ENCODE measurements around the gene VIPR2.
"Not testable (repeated sequence)": the region's sequence is repeated elsewhere in the genome, so short reads cannot be mapped to it uniquely, and the experiment has no call there.

The VIPR2 gene

DNA sequence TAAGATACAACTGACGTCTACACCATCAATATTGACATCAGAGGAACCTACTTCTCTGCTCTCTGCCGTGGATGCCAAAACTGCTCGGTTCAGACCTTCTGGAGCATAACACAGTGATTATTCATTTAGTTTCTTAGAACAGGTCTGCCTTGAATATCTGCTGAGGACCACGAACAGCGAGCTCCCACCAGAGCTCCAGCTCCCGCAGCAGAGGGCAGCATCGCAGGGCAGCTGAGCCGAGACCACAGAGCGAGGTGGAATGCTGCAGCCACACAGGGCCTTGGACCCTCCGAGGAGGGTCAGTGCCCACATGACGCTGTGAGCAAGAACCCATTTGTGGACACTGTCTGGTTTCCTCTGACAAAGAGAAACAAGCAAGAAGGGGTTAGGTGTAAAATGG lies 6.8 kb downstream of the VIPR2 start:
- no peak for DNase-seq
- Mint-ChIP-seq H3K4me3 (no peak overlapping the region), H3K36me3 (ENCODE audit: low read depth) (no peaks in the 10 kb centered on the region), H3K4me1 (no peaks in the 10 kb centered on the region), H3K27ac (no peak overlapping the region), H3K27me3 (peaks cover 28% of the 10 kb centered on the region), H3K9me3 (no peaks in the 10 kb centered on the region)
- ATAC-seq = no peak

DNA sequence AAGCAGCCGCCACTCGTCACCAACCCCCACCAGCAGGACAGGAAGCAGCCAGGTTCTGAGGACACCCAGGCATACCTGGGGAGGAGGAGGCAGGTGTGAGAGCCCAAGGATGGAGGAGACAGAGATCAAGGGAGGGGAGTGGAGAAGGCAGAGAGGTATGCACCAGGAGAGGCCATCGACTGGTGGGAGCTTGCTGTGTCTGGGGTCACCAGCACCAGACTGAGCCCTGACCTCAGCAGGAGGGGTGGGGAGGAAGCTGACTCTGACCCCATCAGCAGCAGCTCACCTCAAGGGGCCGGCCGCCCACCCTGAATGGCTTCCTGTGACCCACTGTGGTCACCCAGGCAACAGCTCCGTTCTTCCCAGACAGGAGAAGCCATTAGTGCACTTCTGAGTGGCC lies 7.8 kb downstream of the VIPR2 start:
- H3K9me3 Mint-ChIP-seq = no peaks in the 10 kb centered on the region
- peaks cover 18% of the 10 kb centered on the region for H3K27me3 Mint-ChIP-seq
- no peak for ATAC-seq
- no peak for DNase-seq
- H3K36me3 Mint-ChIP-seq (ENCODE audit: low read depth) = no peaks in the 10 kb centered on the region
- H3K4me3 Mint-ChIP-seq = no peak overlapping the region
- no peak overlapping the region for H3K27ac Mint-ChIP-seq
- no peaks in the 10 kb centered on the region for H3K4me1 Mint-ChIP-seq

DNA sequence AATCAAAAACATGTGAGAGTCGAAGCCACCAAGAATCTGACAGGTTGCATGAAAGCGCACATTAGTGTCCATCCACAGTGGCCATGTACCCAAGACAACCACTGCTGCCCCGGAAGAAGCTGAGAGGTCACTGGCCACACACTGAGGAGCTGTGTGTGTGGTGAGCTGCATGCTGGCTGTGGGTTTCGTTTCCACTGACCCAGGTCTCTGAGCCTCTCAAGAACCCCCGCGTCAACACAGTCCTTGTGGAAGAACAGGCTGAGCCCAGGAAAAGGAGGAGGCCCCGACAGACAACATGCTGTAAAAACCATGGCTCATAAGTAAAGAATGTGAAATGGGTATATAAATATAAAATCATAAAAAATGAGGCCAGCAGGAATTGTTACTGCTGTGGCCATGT lies 8.2 kb downstream of the VIPR2 start:
- no peak overlapping the region for H3K4me3 Mint-ChIP-seq
- ATAC-seq (no peak), DNase-seq (no peak)
- no peaks in the 10 kb centered on the region for H3K4me1 Mint-ChIP-seq
- no peak overlapping the region for H3K27ac Mint-ChIP-seq
- H3K36me3 Mint-ChIP-seq (ENCODE audit: low read depth) = no peaks in the 10 kb centered on the region
- H3K27me3 Mint-ChIP-seq = peaks cover 14% of the 10 kb centered on the region
- no peaks in the 10 kb centered on the region for H3K9me3 Mint-ChIP-seq

DNA sequence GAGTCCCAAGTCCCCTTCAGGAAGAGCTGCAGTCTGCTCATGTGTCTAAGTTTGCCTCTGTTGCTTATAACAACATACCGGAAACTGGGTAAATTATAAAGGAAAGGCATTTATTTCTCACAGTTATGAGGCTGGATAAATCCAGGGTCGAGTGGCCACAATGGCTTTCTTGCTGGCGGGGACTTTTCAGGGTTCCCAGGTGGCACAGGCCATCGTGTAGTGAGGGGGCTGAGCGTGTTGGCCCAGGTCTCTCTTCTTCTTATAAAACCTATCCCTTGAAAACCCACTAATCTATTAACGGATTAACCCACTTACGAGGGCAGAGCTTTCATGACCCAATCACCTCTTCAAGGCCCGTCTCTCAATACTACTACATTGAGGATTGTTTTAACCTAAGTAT lies 8.7 kb downstream of the VIPR2 start:
- Mint-ChIP-seq H3K27me3 (peaks cover 14% of the 10 kb centered on the region), H3K4me1 (no peaks in the 10 kb centered on the region), H3K27ac (no peak overlapping the region), H3K9me3 (no peaks in the 10 kb centered on the region), H3K36me3 (ENCODE audit: low read depth) (no peaks in the 10 kb centered on the region), H3K4me3 (no peak overlapping the region)
- DNase-seq (no peak), ATAC-seq (no peak)

DNA sequence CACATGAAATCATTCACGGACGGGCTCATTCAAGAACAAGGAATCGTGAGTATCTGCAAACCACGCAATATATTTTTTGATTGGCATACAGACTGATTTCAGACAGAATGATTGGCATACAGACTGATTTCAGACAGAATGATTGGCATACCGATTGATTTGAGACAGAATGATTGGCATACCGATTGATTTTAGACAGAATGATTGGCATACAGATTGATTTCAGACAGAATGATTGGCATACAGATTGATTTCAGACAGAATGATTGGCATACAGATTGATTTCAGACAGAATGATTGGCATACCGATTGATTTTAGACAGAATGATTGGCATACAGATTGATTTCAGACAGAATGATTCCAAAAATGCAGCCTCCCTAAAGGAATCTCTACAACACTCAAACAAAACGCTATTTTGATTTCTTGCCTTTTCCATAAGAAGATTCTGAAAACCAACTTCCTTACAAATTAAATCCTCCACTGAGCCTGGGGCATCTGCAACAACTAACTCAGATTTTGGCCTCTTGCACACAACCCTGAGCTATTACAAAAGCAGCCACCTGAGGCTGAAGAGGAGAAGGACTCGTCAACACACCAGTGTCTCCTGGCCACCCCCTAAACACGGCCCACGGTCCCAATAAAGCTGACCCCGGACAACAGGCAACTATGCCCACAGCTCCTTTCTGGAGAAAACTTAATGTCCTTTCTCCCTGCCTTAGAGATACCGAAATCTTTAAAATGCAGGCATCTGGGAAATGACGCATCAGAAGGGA lies 11.8 kb downstream of the VIPR2 start:
- not testable (repeated sequence) for H3K36me3 Mint-ChIP-seq (ENCODE audit: low read depth); H3K27me3 Mint-ChIP-seq; H3K4me3 Mint-ChIP-seq; H3K9me3 Mint-ChIP-seq; ATAC-seq; H3K4me1 Mint-ChIP-seq; H3K27ac Mint-ChIP-seq; DNase-seq

DNA sequence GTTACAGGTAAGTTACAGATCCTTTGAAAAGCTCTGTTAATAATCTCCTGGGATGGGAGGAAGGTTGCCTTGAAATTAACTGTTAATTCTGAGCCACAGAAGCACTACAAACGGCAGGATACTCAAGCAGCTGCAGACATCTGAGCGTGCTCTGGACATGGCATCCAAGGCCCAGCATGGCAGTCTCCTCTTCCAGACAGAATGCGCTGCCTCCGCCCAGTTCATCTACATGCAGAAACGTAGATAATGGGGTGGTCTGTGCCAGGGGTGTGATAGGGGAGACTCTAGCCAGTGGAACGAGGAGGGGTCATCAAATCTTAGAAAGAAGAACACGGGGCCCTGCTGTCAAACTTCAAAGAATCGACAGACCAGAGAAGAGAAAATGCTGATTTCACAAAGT lies 13.8 kb downstream of the VIPR2 start:
- H3K27me3 Mint-ChIP-seq = peaks cover 7% of the 10 kb centered on the region
- no peaks in the 10 kb centered on the region for H3K9me3 Mint-ChIP-seq
- no peak overlapping the region for H3K27ac Mint-ChIP-seq
- no peak for DNase-seq
- H3K4me3 Mint-ChIP-seq = no peak overlapping the region
- ATAC-seq = no peak
- H3K4me1 Mint-ChIP-seq = no peaks in the 10 kb centered on the region
- H3K36me3 Mint-ChIP-seq (ENCODE audit: low read depth) = no peaks in the 10 kb centered on the region

DNA sequence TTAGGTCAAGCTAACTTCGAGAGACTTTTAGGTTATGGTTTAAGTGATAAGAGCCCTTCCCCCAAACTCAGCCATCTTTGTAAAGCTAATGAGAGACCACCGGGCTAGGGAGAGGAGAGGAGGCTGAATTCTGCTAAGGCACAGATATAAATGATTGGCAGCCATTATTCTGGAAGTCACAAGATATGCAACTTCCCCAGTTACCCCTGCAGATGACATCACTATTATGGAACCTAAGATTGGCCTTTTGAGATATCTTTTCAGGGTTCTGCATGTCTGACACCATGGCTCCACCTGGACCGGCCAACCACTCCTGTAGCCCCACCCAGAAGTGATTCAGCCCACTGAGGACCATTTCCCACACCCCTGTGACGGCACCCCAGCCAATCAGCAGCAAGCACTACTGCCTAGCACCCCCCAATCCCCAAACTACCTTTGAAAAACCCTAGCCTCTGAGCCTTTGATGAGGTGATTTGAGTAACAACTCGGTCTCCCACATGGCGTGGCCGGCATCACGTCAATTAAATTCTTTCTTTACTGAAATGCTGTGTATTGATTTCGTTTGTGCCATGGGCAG lies 14.4 kb downstream of the VIPR2 start:
- Mint-ChIP-seq H3K27me3 (peaks cover 7% of the 10 kb centered on the region), H3K27ac (no peak overlapping the region), H3K4me3 (no peak overlapping the region), H3K9me3 (no peaks in the 10 kb centered on the region), H3K36me3 (ENCODE audit: low read depth) (no peaks in the 10 kb centered on the region), H3K4me1 (no peaks in the 10 kb centered on the region)
- ATAC-seq = no peak
- no peak for DNase-seq

DNA sequence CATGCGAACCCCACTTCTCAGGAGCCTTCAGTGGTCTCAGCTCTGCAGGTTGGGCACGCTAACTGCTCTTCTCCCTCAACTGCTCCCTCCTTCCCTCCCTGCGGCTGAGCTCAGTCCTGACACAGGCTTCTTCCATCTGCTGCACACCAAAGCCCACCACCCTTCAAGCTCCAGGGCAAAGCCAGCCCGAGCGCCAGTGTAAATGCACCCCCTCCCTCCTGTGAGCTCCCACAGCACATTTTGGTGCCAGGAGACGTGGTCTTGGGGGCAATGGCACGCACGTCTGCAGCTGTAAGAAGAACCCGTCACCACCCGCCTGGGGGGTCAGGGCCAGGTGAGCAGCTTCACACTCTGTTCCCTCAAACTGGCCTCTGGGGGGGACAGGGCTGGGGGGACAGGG lies 15.9 kb downstream of the VIPR2 start:
- H3K9me3 Mint-ChIP-seq = no peaks in the 10 kb centered on the region
- no peak overlapping the region for H3K27ac Mint-ChIP-seq
- DNase-seq = no peak
- peaks cover 7% of the 10 kb centered on the region for H3K27me3 Mint-ChIP-seq
- H3K4me3 Mint-ChIP-seq = no peak overlapping the region
- H3K4me1 Mint-ChIP-seq = no peaks in the 10 kb centered on the region
- ATAC-seq = no peak
- H3K36me3 Mint-ChIP-seq (ENCODE audit: low read depth) = no peaks in the 10 kb centered on the region

DNA sequence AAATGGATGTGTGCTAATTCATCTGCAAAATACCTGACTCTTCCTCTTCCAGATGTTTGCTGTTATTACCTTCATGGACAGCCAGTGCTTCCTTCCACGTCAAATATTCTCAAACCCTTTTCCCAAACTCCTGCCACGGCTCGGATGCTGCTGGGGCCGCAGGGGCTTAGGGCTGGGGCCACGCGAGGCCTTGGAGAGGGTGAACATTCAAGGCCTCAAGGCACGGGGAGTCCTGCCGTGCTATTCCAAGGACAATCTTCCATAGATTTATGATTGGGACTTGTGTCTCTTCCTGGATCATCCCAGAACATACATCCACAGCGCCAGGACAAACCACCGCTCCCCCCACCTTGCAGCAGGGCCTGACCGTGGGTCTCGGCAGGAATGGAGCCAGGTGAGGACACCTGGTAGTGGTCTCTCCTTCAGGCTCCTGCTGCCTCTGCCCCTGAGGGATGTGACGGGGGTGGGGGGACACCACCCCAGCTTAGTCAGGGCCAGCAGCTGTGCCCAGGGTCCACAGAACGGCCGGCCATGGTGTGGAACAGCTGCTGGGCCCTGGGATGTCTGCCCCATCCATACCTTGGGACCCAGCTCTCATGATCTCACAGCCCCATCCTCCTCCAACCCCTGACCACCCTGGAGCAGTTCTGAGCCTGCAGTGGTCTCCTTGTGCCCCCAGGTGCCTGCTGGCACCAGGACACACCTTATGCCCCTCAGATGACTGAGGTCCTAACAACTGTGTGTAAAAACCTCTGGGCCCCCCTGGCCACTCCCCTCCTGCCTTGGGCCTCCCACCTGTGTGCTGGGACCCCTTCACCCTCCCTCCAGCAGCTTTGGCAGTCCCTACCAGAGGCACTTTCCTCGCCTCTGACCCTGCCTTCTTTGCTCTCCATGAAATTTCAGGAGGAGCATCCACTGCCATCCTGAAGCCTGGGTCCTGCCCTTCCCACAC lies 16.7 kb downstream of the VIPR2 start:
- no peak for DNase-seq
- no peak overlapping the region for H3K27ac Mint-ChIP-seq
- no peaks in the 10 kb centered on the region for H3K9me3 Mint-ChIP-seq
- no peak for ATAC-seq
- H3K27me3 Mint-ChIP-seq = peaks cover 7% of the 10 kb centered on the region
- no peaks in the 10 kb centered on the region for H3K36me3 Mint-ChIP-seq (ENCODE audit: low read depth)
- H3K4me3 Mint-ChIP-seq = no peak overlapping the region
- H3K4me1 Mint-ChIP-seq = no peaks in the 10 kb centered on the region

DNA sequence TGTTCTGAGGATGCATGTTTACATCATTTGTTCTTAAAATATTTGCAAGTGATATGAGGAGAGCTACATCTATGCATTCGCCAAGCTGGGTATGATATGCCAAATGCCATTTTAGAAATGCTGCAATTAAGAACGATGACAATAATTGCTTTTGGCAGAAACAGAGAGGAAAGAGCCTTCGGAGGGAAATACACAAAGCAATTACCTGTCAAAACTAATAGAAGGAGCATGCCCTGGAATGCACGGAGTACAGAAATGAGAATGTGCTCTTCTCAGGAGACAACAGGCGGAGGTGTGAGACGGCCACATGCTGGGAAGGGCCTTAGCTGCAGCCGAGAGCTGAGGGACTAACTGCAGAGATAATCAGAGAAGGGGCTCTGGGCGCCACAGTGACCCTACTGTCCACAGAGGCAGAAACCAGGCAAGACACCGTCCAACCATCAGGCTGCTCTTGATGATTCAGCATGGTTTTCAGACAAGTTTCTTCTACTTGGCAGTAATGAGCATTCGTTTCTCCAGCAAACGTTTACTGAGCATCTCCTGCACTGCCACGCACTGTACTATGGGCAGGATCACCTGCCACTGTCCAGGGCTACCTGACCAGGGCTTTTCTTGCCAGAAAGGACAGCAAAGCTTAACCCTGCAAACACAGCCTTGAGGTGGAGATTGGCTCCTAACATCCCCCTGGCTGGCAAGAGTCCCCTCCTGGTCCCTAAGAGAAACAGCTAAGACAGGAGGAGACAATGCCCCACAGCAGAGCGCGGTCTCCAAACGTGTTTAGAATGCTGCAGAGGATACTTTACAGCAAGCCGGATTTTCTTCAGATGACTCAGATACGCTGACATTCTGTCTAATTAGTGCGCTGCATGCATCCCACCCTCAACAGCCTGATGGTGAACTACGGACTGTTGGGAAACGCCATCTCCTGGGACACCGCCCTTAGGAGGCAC lies 18.1 kb downstream of the VIPR2 start:
- no peak for ATAC-seq
- H3K27me3 Mint-ChIP-seq = peaks cover 7% of the 10 kb centered on the region
- H3K4me3 Mint-ChIP-seq = no peak overlapping the region
- H3K4me1 Mint-ChIP-seq = no peaks in the 10 kb centered on the region
- H3K27ac Mint-ChIP-seq = no peak overlapping the region
- DNase-seq = no peak
- no peaks in the 10 kb centered on the region for H3K9me3 Mint-ChIP-seq
- H3K36me3 Mint-ChIP-seq (ENCODE audit: low read depth) = no peaks in the 10 kb centered on the region

DNA sequence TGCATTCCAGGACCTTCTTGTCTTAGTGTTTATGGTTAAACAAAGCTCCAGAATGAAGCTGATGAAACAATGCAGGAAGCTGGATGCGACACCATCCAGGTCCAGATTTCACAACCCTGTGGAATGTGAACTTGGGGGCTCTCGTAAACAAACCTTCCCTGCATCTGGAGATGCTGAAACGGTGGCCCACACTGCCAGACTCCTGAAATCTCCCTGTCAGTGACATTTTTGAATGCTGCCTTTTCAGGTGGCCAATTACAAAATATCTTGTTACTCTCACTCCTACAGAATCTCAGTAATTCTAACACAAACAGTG lies 18.8 kb downstream of the VIPR2 start:
- no peak overlapping the region for H3K27ac Mint-ChIP-seq
- H3K4me1 Mint-ChIP-seq = no peaks in the 10 kb centered on the region
- ATAC-seq (no peak), DNase-seq (no peak)
- H3K27me3 Mint-ChIP-seq = peaks cover 7% of the 10 kb centered on the region
- H3K36me3 Mint-ChIP-seq (ENCODE audit: low read depth) = no peaks in the 10 kb centered on the region
- no peaks in the 10 kb centered on the region for H3K9me3 Mint-ChIP-seq
- H3K4me3 Mint-ChIP-seq = no peak overlapping the region

DNA sequence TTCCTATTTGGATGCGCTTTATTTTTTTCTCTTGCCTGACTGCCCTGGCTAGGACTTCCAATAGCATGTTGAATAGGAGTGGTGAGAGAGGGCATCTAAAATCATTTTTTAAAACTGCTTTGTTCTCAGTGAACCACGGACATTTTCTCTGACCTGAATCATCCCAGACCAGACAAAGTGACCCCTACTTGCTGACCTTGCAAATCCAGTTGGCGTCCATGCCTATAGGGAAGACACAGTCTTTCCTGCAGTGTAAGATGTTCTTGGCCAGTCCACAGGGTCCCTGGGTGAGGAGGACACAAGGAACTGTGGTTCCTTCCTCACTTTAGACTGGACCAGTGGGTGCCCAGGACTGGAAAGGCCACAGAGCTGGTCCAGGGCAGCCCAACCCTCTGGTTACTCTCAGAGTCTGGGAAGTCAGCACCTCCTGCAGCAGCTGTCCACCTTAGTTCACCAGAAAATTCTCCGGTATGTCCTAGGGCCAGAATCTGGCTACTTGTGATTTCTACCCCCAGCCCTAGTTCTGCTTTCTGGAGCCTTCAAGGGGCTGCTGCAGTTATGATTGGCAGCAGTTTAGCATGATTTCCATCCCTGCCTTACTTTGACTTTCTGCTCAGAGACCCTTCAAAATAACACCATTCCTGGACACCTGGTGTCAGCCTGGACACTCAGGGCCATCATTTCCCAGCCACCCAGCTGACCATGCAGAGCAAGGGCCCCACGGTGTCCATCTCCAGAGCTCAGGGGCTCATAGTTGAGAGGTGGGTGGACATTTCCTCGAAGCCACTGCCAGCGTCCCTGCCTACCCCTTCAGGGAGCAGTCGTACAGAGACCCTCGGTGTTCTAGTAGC lies 19.3 kb downstream of the VIPR2 start:
- ATAC-seq = no peak
- H3K36me3 Mint-ChIP-seq (ENCODE audit: low read depth) = no peaks in the 10 kb centered on the region

DNA sequence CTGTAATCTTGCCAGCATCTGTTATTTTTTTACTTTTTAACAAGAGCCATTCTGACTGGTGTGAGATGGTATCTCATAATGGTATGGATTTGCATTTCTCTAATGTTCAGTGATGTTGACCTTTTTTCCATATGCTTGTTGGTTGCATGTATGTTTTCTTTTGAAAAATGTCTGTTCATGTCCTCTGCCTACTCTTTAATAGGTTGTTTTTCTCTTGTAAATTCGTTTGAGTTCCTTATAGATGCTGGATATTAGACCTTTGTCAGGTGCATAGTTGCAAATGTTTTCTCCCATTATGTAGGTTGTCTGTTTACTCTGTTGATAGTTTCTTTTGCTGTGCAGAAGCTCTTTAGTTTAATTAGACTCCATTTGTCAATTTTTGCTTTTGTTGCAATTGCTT lies 20.9 kb downstream of the VIPR2 start:
- not testable (repeated sequence) for H3K36me3 Mint-ChIP-seq (ENCODE audit: low read depth); H3K9me3 Mint-ChIP-seq; DNase-seq; H3K4me3 Mint-ChIP-seq; ATAC-seq; H3K27me3 Mint-ChIP-seq; H3K27ac Mint-ChIP-seq; H3K4me1 Mint-ChIP-seq

More for the DNA sequence above, 19.3 kb downstream of the VIPR2 start:
- no peaks in the 10 kb centered on the region for H3K4me1 Mint-ChIP-seq
- no peaks in the 10 kb centered on the region for H3K9me3 Mint-ChIP-seq
- no peak overlapping the region for H3K4me3 Mint-ChIP-seq
- no peak overlapping the region for H3K27ac Mint-ChIP-seq
- H3K27me3 Mint-ChIP-seq = peaks cover 7% of the 10 kb centered on the region
- DNase-seq = no peak
